ENCODE results near the gene SRD5A2.

DNA sequence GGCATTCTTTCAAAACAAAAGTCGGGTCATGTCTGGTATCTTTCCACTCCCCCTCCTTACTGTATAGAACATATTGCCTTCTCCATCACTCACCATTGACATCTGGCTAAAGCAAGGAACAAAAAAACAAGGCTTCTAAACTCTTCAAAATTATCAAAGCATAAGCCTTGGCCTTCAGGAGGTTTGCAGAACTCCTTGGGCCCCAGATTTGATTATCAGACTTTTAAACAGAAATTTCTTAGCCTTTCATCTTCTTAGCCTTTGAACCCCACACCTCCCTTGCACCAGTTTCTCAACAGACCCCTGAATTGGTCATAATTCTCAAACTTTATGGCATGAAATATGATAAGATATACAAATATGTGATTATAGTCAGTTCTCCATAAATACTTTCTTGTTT, 106.4 kb downstream of the SRD5A2 start:
- TF ChIP-seq, protein P1, sequence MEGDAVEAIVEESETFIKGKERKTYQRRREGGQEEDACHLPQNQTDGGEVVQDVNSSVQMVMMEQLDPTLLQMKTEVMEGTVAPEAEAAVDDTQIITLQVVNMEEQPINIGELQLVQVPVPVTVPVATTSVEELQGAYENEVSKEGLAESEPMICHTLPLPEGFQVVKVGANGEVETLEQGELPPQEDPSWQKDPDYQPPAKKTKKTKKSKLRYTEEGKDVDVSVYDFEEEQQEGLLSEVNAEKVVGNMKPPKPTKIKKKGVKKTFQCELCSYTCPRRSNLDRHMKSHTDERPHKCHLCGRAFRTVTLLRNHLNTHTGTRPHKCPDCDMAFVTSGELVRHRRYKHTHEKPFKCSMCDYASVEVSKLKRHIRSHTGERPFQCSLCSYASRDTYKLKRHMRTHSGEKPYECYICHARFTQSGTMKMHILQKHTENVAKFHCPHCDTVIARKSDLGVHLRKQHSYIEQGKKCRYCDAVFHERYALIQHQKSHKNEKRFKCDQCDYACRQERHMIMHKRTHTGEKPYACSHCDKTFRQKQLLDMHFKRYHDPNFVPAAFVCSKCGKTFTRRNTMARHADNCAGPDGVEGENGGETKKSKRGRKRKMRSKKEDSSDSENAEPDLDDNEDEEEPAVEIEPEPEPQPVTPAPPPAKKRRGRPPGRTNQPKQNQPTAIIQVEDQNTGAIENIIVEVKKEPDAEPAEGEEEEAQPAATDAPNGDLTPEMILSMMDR (IDR thresholded peaks at IDR 0.05), result no peak
- no peak for TF ChIP-seq EZH2 (IDR thresholded peaks at IDR 0.05)

Data from neural progenitor cell (in vitro differentiated cells).